Brain pericyte (primary cell): ENCODE results near the gene INSYN1.
"Not testable (repeated sequence)": the region's sequence is repeated elsewhere in the genome, so short reads cannot be mapped to it uniquely, and the experiment has no call there.

Experiments used
- DNase-seq: peaks from one replicate; pipeline ENCODE4 v3.0.0-alpha.2; 2012; ENCODE audit warnings: low read depth, low spot score

Gene INSYN1

GRCh38 chr15:73712107-73712506 is 41.0 kb downstream of the INSYN1 start:
- no peak for DNase-seq

GRCh38 chr15:73711526-73711925 is 41.6 kb downstream of the INSYN1 start:
- DNase-seq = no peak

- DNase-seq = no peak
These were observed 42.8 kb downstream of the INSYN1 start for GRCh38 chr15:73710321-73710720.

GRCh38 chr15:73709686-73710085 is 43.5 kb downstream of the INSYN1 start:
- no peak for DNase-seq

GRCh38 chr15:73709241-73709640 is 43.9 kb downstream of the INSYN1 start:
- no peak for DNase-seq

GRCh38 chr15:73708691-73709090 is 44.5 kb downstream of the INSYN1 start:
- DNase-seq = no peak

GRCh38 chr15:73704869-73705645 is 48.1 kb downstream of the INSYN1 start:
- no peak for DNase-seq

- DNase-seq = not testable (repeated sequence)
These were observed 48.8 kb downstream of the INSYN1 start for GRCh38 chr15:73704142-73704868.

- not testable (repeated sequence) for DNase-seq
These were observed 49.5 kb downstream of the INSYN1 start for GRCh38 chr15:73703601-73704000.

- DNase-seq = not testable (repeated sequence)
These were observed 50.6 kb downstream of the INSYN1 start for GRCh38 chr15:73702311-73703239.

- DNase-seq = no peak
These were observed 52.9 kb downstream of the INSYN1 start for GRCh38 chr15:73700041-73700842.

- DNase-seq = no peak
These were observed 53.7 kb downstream of the INSYN1 start for GRCh38 chr15:73699249-73700040.

- DNase-seq = peak; percentile 63
These were observed 56.1 kb downstream of the INSYN1 start for GRCh38 chr15:73697033-73697467.

- DNase-seq = no peak
These were observed 56.5 kb downstream of the INSYN1 start for GRCh38 chr15:73696641-73697001.

- DNase-seq = no peak
These were observed 57.1 kb downstream of the INSYN1 start for GRCh38 chr15:73695773-73696640.

GRCh38 chr15:73694419-73694818 is 58.7 kb downstream of the INSYN1 start:
- DNase-seq = no peak

- no peak for DNase-seq
These were observed 61.8 kb downstream of the INSYN1 start for GRCh38 chr15:73691396-73691795.

GRCh38 chr15:73688455-73688854 is 64.7 kb downstream of the INSYN1 start:
- DNase-seq = no peak

GRCh38 chr15:73687351-73687750 is 65.8 kb downstream of the INSYN1 start:
- no peak for DNase-seq
